HepG2 (cell line): ENCODE data around the gene GSDME. TPM values are rescaled to one million over a fixed set of nuclear protein-coding genes. Genes with fewer than 3 reads are reported as not detected.
A peak's percentile ranks its signal among the peaks of the same experiment; 100 is the strongest.

Source experiments
- ARID2 ChIP-seq: sonication (generic); formaldehyde crosslinking; IDR thresholded peaks from 2 replicates; pipeline ENCODE4 v1.8.1; 2022; ENCODE audit warnings: mild to moderate bottlenecking, missing genetic modification reagents, borderline replicate concordance
- ELF3 ChIP-seq: IDR thresholded peaks from 2 replicates; pipeline ENCODE4 v1.6.1; 2016; ENCODE audit warnings: missing genetic modification reagents, missing compliant biosample characterization
- GTF2F1 ChIP-seq: fragments of 150-350 bp; IDR thresholded peaks from 2 replicates; pipeline ENCODE4 v1.6.1; 2014; ENCODE audit warnings: low read length
- HNF4A ChIP-seq: sonication (generic); formaldehyde crosslinking; IDR thresholded peaks from 2 replicates; pipeline ENCODE4 v1.4.0; 2020; ENCODE audit warnings: missing genetic modification reagents
- ISL2 ChIP-seq: sonication (generic); formaldehyde crosslinking; IDR thresholded peaks from 2 replicates; pipeline ENCODE4 v1.5.0; 2020; ENCODE audit warnings: missing genetic modification reagents
- JDP2 ChIP-seq: sonication (generic); formaldehyde crosslinking; IDR thresholded peaks from 2 replicates; pipeline ENCODE4 v1.8.1; 2022; ENCODE audit warnings: missing genetic modification reagents, borderline replicate concordance
- MATR3 ChIP-seq: sonication (generic); formaldehyde crosslinking; IDR thresholded peaks from 2 replicates; pipeline ENCODE4 v1.4.0; 2020; ENCODE audit warnings: missing genetic modification reagents
- MAZ ChIP-seq, 2 experiments: sonication (generic) in 1 of 2; formaldehyde crosslinking in 1 of 2; IDR thresholded peaks; 2 replicates each; pipeline versions ENCODE4 v1.5.0 to v1.6.1; 2012 to 2020; ENCODE audit warnings: low read depth in 2 of 2, mild to moderate bottlenecking in 2 of 2, borderline replicate concordance in 1 of 2, improper control_type of control experiment in 1 of 2, low read length in 1 of 2, missing genetic modification reagents in 1 of 2, moderate library complexity in 1 of 2
- PHF8 ChIP-seq: sonication (generic); formaldehyde crosslinking; IDR thresholded peaks from 2 replicates; pipeline ENCODE4 v1.5.0; 2020; ENCODE audit warnings: missing genetic modification reagents
- SIX1 ChIP-seq: sonication (generic); formaldehyde crosslinking; IDR thresholded peaks from 2 replicates; pipeline ENCODE4 v1.4.0; 2020; ENCODE audit warnings: missing genetic modification reagents, borderline replicate concordance
- ZC3H4 ChIP-seq: sonication (generic); formaldehyde crosslinking; IDR thresholded peaks from 2 replicates; pipeline ENCODE4 v1.4.0; 2020; ENCODE audit warnings: missing genetic modification reagents, borderline replicate concordance
- ZNF337 ChIP-seq: sonication (generic); formaldehyde crosslinking; IDR thresholded peaks from 2 replicates; pipeline ENCODE4 v1.5.1; 2020; ENCODE audit warnings: missing genetic modification reagents, low read depth, mild to moderate bottlenecking, borderline replicate concordance
- ZNF724P ChIP-seq: sonication (generic); formaldehyde crosslinking; IDR thresholded peaks from 2 replicates; pipeline ENCODE4 v1.8.0; 2022; ENCODE audit warnings: missing genetic modification reagents, borderline replicate concordance
- polyA plus RNA-seq, 8 experiments: library from polyadenylated mRNA; depleted of rRNA in 3 of 8; stranded (reverse) in 7 of 8; unstranded in 1 of 8; fragments of >200 nt; fragmentation: Illumina TruSeq in 4 of 8; extraction: Trizol in 4 of 8; gene quantifications; 2 replicates each; pipeline versions ENCODE4 v1.2.1 to v1.2.3, GENCODE V29; 2011 to 2016; ENCODE audit warnings: low read depth in 4 of 8, missing spikeins in 1 of 8, mixed read lengths in 1 of 8; ENCODE audit not compliant: insufficient read depth in 1 of 8
- total RNA-seq, 5 experiments: library from RNA; depleted of rRNA; stranded (reverse); fragments of >200 nt; fragmentation: Illumina TruSeq; extraction: Trizol; gene quantifications; 2 replicates each; pipeline ENCODE4 v1.2.3, GENCODE V29; 2016; ENCODE audit warnings: low read depth in 1 of 5
- TF ChIP-seq, protein P1 (sequence below), 2 experiments: sonication (generic) in 1 of 2; formaldehyde crosslinking in 1 of 2; IDR thresholded peaks; 2 replicates each; pipeline versions ENCODE4 v1.4.0 to v1.6.1; 2018 to 2020; ENCODE audit warnings: missing genetic modification reagents in 2 of 2, borderline replicate concordance in 1 of 2, low read depth in 1 of 2, mild to moderate bottlenecking in 1 of 2, missing biosample characterization in 1 of 2
- TF ChIP-seq, protein P2 (sequence below): IDR thresholded peaks from 2 replicates; pipeline ENCODE4 v1.6.1; 2016; ENCODE audit warnings: mild to moderate bottlenecking, missing biosample characterization, missing genetic modification reagents
- TF ChIP-seq, protein P3 (sequence below): sonication (generic); formaldehyde crosslinking; IDR thresholded peaks from 2 replicates; pipeline ENCODE4 v1.4.0; 2020; ENCODE audit warnings: missing genetic modification reagents
- TF ChIP-seq, protein P4 (sequence below): sonication (generic); formaldehyde crosslinking; IDR thresholded peaks from 2 replicates; pipeline ENCODE4 v1.5.0; 2020; ENCODE audit warnings: mild to moderate bottlenecking, missing genetic modification reagents
- TF ChIP-seq, protein P5 (sequence below): sonication (generic); formaldehyde crosslinking; IDR thresholded peaks from 2 replicates; pipeline ENCODE4 v1.5.1; 2020; ENCODE audit warnings: mild to moderate bottlenecking, missing genetic modification reagents, moderate library complexity

The GSDME gene
- total and polyA plus RNA-seq, 2 of the 13 experiments (the other 11 are each of a cell fraction or from before 2014, with no cell fraction given): 19.2 to 28.2 TPM

DNA sequence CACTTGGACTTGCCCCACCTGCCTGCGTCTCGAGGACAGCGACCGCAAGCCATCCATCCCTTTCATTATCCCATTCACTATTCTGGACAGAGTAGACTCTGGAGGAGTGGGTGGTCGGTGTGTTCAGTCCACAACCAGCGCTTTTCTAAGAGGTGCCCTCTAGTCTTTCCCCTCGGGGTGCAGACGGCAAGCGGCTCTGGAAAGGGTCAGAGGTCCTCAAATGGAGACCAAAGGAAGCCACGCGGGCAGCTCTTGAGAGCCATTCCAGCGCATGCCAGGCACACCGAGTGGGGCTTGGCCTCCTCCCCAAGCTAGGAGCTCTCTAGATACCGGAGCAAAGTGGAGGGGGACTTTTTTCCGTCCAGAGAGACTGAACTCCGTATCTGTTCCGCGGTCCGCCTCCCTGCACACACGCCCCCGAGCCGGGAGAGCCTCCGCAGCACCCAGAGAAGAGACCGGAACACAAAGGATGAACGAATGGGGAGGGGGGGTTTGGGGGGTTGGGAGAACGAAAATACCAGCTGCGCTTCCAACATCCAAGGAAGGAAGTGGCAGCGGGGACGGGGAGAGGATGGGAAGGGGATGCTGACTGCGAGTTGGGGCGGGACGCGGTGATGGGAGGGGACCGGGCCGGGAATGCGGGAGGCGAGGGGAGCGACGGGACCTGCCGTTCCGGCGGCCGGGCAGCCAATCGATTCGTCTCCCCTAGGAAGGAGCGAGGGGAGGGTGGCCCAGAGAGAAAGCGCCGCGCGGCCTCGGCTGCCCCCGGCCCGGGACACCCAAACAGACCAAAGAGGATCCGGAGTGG, 515 bp downstream of the GSDME start (continued):
- TF ChIP-seq, protein P1, sequence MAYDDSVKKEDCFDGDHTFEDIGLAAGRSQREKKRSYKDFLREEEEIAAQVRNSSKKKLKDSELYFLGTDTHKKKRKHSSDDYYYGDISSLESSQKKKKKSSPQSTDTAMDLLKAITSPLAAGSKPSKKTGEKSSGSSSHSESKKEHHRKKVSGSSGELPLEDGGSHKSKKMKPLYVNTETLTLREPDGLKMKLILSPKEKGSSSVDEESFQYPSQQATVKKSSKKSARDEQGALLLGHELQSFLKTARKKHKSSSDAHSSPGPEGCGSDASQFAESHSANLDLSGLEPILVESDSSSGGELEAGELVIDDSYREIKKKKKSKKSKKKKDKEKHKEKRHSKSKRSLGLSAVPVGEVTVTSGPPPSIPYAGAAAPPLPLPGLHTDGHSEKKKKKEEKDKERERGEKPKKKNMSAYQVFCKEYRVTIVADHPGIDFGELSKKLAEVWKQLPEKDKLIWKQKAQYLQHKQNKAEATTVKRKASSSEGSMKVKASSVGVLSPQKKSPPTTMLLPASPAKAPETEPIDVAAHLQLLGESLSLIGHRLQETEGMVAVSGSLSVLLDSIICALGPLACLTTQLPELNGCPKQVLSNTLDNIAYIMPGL (CRISPR knock-in tag; IDR thresholded peaks at IDR 0.05; ENCODE audit: borderline replicate concordance in 1 of 2, low read depth in 1 of 2): no peak
- TF ChIP-seq, protein P2, sequence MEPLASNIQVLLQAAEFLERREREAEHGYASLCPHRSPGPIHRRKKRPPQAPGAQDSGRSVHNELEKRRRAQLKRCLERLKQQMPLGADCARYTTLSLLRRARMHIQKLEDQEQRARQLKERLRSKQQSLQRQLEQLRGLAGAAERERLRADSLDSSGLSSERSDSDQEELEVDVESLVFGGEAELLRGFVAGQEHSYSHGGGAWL: no peak
- TF ChIP-seq ZC3H4 (CRISPR knock-in tag): no peak
- TF ChIP-seq JDP2 (CRISPR knock-in tag): no peak
- 0 out of 2 replicates have a peak, but pooled peaks have one; percentile 39 for TF ChIP-seq ZNF337 (CRISPR knock-in tag)
- TF ChIP-seq ELF3 (CRISPR knock-in tag): no peak; the same call in 1 of the 2 replicates
- peak; percentile 3; the same call in 1 of the 2 replicates for TF ChIP-seq PHF8 (CRISPR knock-in tag)
- no peak for TF ChIP-seq MAZ (IDR thresholded peaks at IDR 0.05; ENCODE audit: borderline replicate concordance, low read depth, low read length)
- TF ChIP-seq MAZ (CRISPR knock-in tag; IDR thresholded peaks at IDR 0.05; ENCODE audit: low read depth): peak; percentile 60; the same call in 1 of the 2 replicates
- TF ChIP-seq ISL2 (CRISPR knock-in tag): no peak
- no peak for TF ChIP-seq GTF2F1
- TF ChIP-seq, protein P3, sequence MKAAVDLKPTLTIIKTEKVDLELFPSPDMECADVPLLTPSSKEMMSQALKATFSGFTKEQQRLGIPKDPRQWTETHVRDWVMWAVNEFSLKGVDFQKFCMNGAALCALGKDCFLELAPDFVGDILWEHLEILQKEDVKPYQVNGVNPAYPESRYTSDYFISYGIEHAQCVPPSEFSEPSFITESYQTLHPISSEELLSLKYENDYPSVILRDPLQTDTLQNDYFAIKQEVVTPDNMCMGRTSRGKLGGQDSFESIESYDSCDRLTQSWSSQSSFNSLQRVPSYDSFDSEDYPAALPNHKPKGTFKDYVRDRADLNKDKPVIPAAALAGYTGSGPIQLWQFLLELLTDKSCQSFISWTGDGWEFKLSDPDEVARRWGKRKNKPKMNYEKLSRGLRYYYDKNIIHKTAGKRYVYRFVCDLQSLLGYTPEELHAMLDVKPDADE (CRISPR knock-in tag): no peak
- TF ChIP-seq MATR3 (CRISPR knock-in tag): no peak
- TF ChIP-seq, protein P4, sequence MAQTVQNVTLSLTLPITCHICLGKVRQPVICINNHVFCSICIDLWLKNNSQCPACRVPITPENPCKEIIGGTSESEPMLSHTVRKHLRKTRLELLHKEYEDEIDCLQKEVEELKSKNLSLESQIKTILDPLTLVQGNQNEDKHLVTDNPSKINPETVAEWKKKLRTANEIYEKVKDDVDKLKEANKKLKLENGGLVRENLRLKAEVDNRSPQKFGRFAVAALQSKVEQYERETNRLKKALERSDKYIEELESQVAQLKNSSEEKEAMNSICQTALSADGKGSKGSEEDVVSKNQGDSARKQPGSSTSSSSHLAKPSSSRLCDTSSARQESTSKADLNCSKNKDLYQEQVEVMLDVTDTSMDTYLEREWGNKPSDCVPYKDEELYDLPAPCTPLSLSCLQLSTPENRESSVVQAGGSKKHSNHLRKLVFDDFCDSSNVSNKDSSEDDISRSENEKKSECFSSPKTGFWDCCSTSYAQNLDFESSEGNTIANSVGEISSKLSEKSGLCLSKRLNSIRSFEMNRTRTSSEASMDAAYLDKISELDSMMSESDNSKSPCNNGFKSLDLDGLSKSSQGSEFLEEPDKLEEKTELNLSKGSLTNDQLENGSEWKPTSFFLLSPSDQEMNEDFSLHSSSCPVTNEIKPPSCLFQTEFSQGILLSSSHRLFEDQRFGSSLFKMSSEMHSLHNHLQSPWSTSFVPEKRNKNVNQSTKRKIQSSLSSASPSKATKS (CRISPR knock-in tag): no peak
- no peak for TF ChIP-seq HNF4A (CRISPR knock-in tag)
- no peak for TF ChIP-seq SIX1 (CRISPR knock-in tag)
- no peak for TF ChIP-seq ZNF724P (CRISPR knock-in tag)
- TF ChIP-seq, protein P5, sequence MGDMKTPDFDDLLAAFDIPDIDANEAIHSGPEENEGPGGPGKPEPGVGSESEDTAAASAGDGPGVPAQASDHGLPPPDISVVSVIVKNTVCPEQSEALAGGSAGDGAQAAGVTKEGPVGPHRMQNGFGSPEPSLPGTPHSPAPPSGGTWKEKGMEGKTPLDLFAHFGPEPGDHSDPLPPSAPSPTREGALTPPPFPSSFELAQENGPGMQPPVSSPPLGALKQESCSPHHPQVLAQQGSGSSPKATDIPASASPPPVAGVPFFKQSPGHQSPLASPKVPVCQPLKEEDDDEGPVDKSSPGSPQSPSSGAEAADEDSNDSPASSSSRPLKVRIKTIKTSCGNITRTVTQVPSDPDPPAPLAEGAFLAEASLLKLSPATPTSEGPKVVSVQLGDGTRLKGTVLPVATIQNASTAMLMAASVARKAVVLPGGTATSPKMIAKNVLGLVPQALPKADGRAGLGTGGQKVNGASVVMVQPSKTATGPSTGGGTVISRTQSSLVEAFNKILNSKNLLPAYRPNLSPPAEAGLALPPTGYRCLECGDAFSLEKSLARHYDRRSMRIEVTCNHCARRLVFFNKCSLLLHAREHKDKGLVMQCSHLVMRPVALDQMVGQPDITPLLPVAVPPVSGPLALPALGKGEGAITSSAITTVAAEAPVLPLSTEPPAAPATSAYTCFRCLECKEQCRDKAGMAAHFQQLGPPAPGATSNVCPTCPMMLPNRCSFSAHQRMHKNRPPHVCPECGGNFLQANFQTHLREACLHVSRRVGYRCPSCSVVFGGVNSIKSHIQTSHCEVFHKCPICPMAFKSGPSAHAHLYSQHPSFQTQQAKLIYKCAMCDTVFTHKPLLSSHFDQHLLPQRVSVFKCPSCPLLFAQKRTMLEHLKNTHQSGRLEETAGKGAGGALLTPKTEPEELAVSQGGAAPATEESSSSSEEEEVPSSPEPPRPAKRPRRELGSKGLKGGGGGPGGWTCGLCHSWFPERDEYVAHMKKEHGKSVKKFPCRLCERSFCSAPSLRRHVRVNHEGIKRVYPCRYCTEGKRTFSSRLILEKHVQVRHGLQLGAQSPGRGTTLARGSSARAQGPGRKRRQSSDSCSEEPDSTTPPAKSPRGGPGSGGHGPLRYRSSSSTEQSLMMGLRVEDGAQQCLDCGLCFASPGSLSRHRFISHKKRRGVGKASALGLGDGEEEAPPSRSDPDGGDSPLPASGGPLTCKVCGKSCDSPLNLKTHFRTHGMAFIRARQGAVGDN (CRISPR knock-in tag): peak; percentile 85
- 0 out of 2 replicates have a peak, but pooled peaks have one; percentile 54 for TF ChIP-seq ARID2 (CRISPR knock-in tag)
